Adipose tissue (tissue), 3 donors: Measurements from ENCODE around the gene SPACA4. TPM values are rescaled to one million over a fixed set of nuclear protein-coding genes. Genes with fewer than 3 reads are reported as not detected.

Experiments used
- H3K27ac ChIP-seq: one replicate; pipeline ENCODE4 v1.5.1; 2013; ENCODE audit warnings: low read depth, low read length
- WGBS, 3 donors: extraction: QIAGEN DNeasy Blood & Tissue Kit; methylation state at CpG; one replicate each; pipeline ENCODE4 v1.1.7; 2013; 5-methylcytosine and 5-hydroxymethylcytosine counted together
- polyA plus RNA-seq, 3 donors: library from polyadenylated mRNA; stranded (reverse); fragments of 200-250 nt; gene quantifications; one replicate each; pipeline ENCODE4 v1.2.3, GENCODE V29; 2013
- donor health status: healthy with polysubstance abuse.
- donor health status: Bipolar disorder and iron deficiency.
- donor health status: healthy.

SPACA4 gene
- polyA plus RNA-seq, 3 donors = not detected

DNA sequence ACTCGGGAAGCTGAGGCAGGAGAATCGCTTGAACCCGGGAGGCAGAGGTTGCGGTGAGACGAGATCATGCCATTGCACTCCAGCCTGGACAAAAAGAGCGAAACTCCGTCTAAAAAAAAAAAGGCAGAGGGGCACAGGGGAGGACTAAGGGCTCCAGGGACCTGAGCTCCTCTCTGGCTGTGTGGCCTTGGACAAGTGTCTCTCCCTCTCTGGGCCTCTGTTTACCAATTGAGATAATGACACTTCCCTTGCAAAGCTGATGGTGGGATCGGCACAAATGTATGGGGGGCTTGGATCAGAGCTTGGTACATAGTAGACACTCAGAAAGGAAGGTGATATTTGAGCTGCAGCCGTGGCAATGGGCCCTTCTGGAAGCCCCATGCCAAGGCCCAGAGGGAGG lies 11.4 kb upstream of the SPACA4 start:
- WGBS, 3 donors = 86 to 91% (median 88%) methylated on average over 9 of the region's 9 CpGs
- H3K27ac ChIP-seq = no peak overlapping the region

DNA sequence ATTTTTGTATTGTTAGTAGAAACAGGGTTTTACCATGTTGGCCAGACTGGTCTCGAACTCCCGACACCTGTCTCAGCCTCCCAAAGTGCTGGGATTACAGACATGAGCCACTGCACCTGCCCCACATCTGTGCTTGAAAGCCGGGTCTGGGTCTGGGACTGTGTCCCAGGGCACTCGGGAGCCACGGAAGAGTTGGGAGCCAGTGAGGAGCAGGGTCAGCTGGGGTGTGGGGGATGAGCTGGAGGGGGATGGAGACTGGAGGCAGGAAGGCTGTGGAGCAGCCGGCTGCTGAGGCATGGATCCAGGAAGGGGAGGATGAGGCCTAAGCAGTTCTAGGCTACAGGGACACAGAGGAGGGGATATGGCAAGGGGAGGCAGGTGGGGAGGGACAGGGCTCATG lies 10.7 kb upstream of the SPACA4 start:
- H3K27ac ChIP-seq = no peak overlapping the region
- WGBS, 3 donors = 68 to 73% (median 72%) methylated on average over 6 of the region's 6 CpGs

DNA sequence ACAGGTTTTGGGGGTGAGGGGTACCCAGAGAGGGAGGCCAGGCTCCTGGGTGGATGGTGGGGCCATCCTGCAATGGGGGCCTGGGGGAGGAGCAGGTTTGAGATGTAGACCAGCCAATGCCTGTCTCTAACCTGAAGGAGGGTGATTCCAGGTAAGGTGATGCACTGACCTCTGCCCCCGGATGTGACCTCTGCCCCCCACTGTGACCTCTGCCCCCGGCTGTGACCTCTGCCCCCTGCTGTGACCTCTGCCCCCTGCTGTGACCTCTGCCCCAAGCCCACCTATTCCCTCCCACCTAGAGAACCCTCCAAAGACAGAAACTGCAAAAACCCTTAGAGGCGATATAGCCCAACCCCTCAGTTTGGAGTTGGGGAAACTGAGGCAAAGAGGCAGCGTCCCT lies 10.3 kb upstream of the SPACA4 start:
- H3K27ac ChIP-seq = no peak overlapping the region
- WGBS, 3 donors = 78 to 91% (median 90%) methylated on average over 3 to 4 of the region's 4 CpGs

DNA sequence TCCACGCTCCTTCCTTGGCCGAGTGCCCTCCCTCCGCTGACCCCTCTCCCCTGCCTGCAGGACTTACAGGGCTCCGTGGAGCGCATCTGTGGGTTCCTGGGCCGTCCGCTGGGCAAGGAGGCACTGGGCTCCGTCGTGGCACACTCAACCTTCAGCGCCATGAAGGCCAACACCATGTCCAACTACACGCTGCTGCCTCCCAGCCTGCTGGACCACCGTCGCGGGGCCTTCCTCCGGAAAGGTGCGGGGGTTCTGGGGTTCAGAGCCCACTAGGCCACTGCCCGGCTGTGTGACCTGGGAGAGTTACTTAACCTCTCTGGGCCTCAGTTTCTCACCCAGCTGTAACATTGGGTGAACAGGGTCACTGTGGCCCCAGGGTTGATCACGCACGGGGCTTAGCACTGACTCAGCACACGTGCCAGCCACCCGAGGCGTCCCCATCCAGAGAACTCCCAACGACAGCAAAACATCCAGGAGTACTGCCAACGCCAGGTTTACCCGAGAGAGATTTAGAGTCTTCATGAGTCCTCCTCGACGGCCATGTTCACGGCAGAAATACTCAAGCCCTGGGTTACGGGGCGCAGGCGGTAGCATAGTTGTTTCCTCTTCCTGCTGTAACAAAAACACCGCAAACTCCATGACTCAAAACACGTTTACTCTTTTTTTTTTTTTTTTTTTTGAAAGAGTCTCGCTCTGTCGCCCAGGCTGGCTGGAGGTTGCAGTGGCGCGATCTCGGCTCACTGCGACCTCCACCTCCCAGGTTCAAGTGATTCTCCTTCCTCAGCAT lies 9.7 kb upstream of the SPACA4 start:
- 72 to 76% (median 74%) methylated on average over 39 of the region's 39 CpGs for WGBS, 3 donors
- H3K27ac ChIP-seq = no peak overlapping the region

DNA sequence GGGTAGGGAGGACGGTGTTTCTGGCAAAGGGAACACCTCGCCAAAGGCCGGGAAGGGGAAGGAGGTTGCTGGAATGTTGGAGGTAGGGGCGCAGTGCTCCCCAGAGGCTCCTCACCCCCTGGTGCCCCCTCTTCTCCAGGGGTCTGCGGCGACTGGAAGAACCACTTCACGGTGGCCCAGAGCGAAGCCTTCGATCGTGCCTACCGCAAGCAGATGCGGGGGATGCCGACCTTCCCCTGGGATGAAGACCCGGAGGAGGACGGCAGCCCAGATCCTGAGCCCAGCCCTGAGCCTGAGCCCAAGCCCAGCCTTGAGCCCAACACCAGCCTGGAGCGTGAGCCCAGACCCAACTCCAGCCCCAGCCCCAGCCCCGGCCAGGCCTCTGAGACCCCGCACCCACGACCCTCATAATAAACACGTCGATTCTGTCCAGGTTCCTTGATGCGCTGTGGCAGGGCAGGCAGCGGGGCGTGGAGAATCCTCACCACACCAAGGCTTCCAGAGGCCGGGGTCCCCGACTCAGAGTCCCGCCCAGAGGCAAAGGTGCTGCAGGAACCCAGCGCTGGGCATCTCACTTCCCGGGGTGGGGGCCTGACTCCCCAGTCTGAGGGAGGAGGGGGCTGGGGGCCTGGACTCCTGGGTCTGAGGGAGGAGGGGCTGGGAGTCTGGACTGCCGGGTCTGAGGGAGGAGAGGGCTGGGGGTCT lies 7.4 kb upstream of the SPACA4 start:
- no peak overlapping the region for H3K27ac ChIP-seq
- 58 to 70% (median 68%) methylated on average over 25 to 30 of the region's 30 CpGs for WGBS, 3 donors

DNA sequence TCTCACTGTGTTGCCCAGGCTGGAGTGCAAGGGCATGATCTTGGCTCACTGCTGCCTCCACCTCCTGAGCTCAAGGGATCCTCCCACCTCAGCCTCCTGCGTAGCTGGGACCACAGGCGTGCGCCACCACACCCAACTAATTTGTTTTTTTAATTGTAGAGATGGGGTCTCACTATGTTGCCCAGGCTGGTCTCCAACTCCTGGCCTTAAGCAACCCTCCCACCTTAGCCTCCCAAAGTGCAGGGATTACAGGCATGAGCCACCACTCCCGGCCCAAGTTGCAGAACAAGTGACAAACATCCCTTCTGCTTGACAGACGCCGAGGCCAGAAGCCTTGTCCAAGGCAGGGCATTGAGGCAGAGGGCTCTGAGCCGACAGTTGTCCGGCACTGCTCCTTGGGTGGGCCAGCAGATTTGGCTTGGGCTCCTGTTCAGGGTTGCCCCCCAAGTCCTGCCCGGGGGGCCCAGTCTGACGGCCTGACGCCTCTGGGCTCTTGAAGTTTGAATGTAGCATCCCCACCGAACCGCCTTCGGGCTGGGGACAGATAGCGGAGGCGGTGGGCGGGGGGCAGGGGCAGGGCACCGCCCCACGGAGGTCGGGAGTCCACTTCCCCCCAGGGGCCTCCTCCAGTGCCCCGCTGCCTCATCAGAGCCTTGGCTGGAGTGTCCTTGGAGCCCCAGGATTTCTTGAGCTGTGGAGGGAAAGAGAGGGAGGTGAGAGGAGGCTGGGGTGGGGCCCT lies 5.7 kb upstream of the SPACA4 start:
- H3K27ac ChIP-seq = no peak overlapping the region
- WGBS, 3 donors = 84 to 88% (median 85%) methylated on average over 21 of the region's 21 CpGs

DNA sequence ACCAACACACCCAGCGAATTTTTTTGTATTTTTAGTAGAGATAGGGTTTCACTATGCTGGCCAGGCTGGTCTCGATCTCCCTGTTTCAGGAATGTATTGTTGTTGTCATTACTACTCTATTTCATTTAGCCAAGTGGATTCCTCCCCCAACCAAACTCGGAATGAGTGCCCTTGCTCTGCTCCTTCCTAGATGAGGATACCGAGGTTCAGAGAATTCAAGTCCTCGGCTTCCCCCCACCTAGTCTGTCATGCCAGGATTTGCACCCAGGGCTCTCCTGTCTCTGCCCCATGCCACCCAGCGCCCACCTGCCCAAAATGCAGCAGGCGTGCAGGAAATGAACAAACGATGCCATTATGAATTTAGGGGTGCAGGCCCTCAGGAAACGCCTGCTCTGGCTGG lies 3.5 kb upstream of the SPACA4 start:
- WGBS, 3 donors = 75 to 87% (median 80%) methylated on average over 9 of the region's 9 CpGs
- no peak overlapping the region for H3K27ac ChIP-seq

DNA sequence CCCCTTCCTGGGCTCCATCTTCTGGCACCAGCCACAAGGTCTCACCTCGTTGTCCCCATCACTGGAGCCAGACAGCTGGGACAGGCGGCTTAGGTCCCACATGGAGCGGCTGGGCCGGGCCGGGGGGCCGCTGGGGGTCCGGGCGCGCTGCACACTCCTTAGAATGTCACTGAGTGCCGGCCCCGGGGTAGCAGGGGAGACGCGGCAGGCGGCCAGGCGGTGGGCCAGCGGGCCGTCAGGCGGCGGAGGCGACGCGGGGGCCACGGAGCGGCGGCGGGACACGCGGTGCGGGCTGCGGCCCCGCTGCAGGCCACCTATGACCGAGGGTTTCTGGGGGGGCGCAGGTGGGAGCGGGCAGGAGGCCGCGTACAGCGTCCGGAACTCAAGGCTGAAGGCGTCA lies 3.1 kb upstream of the SPACA4 start:
- H3K27ac ChIP-seq = no peak overlapping the region
- WGBS, 3 donors = 91 to 95% (median 92%) methylated on average over 33 to 39 of the region's 39 CpGs

DNA sequence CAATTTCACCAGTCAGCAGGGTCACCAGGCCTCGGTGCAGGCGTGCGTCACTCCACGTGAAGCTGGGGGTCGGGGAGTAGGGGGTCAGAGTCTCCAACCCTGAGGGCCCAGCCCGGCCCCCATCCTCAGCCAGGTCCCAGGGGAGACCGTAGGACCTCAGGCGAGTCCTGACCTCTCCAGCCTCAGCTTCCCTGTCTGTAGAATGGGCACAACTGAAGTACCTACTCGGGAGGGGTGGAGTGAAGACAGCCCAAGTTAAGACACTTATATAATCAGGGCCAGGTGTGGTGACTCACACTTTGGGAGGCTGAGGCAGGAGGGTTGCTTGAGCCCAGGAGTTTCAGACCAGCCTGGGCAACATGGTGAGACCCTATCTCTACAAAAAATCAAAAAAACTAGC lies 2.7 kb upstream of the SPACA4 start:
- WGBS, 3 donors = 92 to 93% (median 92%) methylated on average over 9 of the region's 9 CpGs
- H3K27ac ChIP-seq = no peak overlapping the region

DNA sequence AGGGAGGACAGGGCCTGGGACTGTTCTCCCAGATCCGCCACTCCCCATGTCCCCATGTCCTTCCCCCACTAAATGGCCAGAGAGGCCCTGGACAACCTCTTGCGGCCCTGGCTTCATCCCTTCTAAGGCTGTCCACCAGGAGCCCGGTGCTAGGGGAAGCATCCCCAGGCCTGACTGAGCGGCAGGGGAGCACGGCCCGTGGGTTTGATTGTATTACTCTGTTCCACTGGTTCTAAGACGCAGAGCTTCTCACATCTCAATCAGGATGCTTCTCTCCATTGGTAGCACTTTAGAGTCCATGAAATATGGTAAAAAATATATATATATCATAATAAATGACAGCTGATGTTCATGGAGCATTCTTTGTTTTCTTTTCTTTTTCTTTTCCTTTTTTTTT lies 815 bp downstream of the SPACA4 start:
- 85% methylated on average over 7 of the region's 7 CpGs for WGBS, 3 donors
- no peak overlapping the region for H3K27ac ChIP-seq

DNA sequence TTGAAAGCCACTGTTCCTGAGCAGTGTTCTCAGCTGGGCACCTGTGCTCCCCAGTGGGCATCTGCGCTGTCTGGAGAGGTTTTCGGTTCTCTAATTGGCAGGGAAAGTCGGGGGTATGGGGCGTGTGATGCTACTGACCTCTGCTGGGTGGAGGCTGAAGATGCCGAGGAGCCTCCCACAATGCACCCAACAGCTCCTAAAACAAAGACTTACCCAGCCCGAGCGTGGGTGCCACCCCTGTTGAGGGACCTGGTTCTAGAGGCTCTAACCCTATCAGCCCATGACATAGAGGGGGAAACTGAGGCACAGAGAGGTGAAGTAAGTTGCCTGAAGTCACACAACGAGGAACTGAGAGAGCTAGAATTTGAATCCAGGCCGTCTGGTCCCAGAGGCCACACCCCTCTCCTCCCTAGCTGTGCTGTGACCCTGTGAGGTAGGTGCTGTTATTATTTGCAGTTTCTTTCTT lies 2.3 kb downstream of the SPACA4 start:
- 16 to 44% (median 19%) methylated on average over 9 of the region's 9 CpGs for WGBS, 3 donors
- H3K27ac ChIP-seq = no peak overlapping the region

DNA sequence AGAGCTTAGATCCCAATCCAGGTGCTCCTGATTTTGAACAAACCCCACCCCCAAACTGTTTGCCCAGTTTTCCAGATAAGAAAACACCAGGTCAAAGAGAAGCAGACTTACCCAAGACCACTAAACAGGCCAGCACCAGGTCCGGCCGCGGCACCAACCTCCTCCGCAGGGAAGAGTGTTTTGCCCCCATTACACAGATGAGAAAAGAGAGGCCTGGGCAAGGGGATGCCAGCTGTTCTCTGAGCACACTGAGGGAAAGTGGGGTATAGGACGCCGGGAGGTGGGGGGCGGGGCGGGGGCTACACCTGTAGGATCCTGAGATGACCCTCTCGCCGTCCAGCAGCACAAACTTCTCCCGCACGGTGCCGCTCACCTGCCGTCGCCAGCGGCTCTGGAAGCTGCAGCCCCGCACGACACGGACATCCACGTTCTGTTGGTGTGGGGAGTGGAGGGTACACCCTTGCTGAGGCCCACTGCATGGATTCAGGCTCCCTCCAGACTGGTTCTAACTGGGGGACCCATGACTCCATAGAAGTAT lies 3.1 kb downstream of the SPACA4 start:
- H3K27ac ChIP-seq = no peak overlapping the region
- 92 to 93% (median 93%) methylated on average over 20 of the region's 20 CpGs for WGBS, 3 donors

DNA sequence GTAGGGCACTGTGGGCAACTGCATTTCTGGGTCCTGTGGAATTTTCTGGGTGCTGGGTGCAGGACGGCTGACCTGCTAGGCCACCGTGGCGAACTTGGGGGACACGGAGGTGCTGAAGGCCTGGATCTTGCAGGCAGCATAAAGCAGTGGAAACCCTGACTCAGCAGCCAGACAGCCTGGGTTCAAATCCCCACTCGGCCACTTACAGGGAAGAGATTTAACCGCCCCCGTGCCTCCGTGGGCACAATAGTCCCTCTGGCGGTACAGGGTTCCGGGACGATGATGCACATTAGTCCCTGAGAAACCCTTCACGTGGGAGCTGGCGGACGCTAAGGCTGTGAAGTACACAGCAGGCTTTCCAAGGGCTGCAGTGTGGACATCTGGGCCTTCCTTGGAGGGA lies 5.3 kb downstream of the SPACA4 start:
- H3K27ac ChIP-seq = no peak overlapping the region
- WGBS, 3 donors = 88 to 93% (median 89%) methylated on average over 14 of the region's 14 CpGs

DNA sequence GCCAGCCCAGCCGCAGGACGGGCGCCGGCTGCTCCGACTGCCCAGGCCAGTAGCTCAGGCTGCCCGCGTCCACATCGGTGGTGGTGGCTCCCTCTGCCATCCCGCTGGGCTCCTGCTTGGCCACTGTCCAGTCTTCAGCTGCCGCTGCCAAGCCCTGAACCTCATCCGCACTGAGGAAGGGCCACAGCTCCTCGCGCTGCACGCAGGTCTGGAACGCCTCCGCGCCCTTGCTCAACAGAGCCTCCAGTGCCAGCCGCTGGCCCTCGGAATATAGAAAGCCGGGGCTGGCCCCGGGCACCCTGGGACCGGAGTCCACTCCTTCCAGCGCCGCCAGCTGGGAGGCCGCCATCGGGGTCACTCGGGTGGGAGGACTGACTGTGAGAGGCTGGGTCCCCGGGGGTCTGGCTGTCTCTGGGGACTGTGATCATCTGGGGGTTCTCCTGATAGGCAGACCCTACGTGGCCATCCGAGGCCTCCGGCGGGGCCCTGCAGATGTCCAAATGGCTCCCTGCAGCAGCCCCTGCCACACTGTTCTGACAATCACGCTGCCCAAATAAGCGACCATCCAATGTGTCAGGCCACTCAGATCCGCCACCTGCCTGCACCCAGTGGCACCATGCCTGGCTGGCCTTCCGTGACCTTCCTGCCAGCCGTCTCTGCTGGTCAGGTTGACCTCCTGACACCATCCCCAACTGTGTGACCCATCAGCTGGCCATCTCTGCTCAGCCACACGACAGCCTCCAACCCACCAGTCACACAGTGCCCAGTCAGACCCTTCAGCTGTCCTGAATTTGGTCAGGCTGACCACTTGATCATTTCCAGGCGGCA lies 6.7 kb downstream of the SPACA4 start:
- H3K27ac ChIP-seq = no peak overlapping the region
- 66 to 82% (median 82%) methylated on average over 38 to 39 of the region's 39 CpGs for WGBS, 3 donors

DNA sequence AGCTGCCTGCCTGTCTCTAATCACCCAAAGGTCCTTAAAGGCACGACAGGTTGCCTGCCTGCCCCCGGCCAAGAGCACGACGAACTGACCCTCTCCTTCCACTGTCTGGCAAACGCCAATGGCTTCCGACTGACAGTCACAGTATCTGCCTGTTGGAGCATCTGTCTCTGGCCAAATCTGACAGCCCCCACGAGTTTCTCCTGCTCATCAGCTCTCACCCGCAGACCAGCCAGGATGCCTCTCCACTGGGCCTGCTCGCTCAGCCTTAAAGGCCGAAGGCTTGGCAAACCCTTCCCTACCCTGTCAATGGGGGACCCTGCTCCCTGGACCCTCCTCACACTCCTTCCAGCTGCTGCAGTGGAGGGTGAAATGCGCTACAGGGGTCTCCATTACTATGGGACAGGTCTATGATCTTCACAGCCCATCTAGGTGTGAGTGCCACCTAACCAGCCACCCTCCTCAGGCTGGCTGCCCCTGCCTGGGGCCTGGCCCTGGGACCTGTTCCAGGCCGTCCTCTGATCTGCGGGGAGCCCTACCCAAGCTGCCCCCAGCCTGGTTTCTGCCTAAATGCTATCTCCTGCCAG lies 7.4 kb downstream of the SPACA4 start:
- no peak overlapping the region for H3K27ac ChIP-seq
- WGBS, 3 donors = 74 to 78% (median 74%) methylated on average over 13 of the region's 13 CpGs

DNA sequence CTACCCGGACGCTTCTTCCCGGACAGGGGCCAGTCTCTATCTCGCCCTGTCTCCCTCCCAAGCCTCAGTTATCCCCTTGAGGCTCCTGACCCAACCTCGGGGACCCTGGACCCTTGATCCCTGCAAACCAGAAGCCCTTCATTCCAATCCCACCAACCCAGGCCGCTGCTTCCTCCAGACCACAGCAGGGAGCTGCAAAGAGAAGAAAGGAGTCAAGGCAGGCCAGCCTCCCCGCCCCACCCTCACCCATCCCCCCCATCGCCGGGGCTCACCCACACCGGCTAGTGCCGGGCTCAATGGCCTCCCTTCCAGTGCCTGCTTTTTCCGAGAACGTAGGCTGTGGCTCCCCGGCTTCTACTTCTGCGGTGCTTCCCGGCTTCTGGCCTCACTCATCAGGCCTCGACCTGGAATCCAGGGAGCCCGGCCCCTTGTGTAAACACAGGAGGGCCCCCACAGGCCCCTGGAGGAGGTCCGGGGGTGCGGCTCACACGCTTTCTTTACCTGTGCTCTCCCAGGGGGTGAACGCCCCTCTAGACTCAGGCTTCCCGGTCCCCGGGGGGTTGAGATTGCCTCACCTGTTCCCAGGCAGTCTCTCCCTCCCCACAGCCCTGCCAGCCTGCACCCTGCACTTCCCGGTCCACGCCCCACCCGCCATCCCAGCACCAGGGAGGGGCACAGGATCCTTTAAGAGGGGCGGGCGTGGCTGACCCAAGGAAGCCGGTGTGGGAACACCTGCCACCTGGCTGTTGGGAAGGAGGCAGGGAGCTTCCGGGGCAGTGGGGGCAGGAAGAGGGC lies 8.1 kb downstream of the SPACA4 start, which contains the start of gene FAM83E:
Gene FAM83E, minus strand, starts transcription at position 641 of the 795 bp plus-strand sequence. CDS start 1,704 bp downstream, outside the sequence.
- 44 to 67% (median 62%) methylated on average over 29 to 31 of the region's 31 CpGs for WGBS, 3 donors
- no peak within 1 kb of the TSS for H3K27ac ChIP-seq
